NCI-H1092 treated with DMSO at 0.1 percent for 48 hours (cell line): ENCODE data around the gene BAZ1A.
"Not testable (repeated sequence)": the region's sequence is repeated elsewhere in the genome, so short reads cannot be mapped to it uniquely, and the experiment has no call there.

ENCODE experiments used
- DNase-seq: peaks from one replicate; lab custom pipeline; 2025; lab: John Stamatoyannopoulos, UW

BAZ1A gene

DNA sequence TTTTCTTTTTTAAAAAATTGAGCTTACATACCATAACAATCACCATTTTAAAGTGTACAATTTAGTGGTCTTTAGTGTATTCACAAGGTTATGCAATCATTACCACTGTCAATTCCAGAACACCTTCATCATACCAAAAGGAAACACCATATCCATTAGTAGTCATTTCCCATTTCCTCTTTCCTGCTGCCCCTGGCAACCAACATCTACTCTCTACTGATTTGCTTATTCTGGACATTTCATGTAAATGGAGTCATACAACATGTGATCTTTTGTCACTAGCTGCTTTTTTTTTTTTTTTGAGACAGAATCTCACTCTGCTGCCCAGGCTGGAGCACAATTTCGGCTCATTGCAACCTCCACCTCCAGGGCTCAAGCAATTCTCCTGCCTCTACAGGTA is 93.9 kb downstream of the BAZ1A start:
- no peak for DNase-seq

DNA sequence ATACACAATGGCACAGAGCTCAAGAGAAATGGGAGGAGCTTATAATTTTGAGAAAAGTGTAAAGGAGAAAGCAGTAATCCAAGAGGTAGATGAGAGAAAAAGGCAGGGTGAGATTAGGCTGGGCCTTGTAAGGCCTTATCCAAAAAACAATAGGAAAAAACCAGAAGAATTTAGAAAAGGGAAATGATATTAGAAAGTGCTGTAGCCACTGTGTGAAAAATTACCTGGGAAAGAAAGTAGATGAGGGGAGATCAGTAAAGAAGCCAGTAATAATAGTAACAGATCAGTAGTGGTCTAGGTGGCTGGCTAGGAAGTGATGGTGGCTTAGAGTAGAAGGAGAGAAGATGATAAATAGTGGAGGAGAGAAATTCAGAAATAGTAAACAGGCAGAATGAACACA is 94.5 kb downstream of the BAZ1A start:
- DNase-seq: no peak

DNA sequence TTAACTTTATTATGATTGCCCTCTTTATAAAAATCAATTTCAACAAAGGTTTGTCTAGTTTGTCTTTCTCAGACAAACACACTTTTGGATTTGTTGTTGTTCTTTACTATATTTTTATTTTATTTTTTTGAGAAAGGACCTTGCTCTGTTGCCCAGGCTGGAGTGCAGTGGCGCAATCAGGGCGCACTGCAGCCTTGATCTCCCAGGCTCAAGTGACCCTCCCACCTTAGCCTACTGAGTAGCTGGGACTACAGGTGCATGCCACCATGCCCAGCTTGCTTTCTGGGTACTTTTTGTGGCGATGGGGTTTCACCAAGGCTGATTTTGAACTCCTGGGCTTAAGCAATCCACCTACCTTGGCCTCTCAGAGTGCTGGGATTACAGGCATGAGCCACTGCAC is 96.4 kb downstream of the BAZ1A start:
- DNase-seq: no peak

DNA sequence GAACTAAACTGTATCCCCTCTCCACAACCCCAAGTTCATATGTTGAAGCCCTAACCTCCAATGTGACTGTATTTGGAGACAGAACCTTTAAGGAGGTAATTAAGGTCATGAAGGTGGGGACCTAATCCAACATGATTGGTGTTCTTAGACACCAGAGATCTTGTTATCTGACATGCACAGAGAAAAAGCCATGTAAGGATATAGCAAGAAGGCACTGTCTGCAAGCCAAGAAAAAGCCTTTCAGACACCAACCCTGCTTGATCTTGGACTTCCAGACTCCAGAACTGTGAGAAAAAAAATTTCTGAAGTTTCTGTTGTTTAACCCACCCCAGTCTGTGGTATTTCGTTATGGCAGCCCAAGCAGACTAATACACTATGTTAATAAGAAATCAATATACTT is 98.5 kb downstream of the BAZ1A start:
- DNase-seq: no peak

DNA sequence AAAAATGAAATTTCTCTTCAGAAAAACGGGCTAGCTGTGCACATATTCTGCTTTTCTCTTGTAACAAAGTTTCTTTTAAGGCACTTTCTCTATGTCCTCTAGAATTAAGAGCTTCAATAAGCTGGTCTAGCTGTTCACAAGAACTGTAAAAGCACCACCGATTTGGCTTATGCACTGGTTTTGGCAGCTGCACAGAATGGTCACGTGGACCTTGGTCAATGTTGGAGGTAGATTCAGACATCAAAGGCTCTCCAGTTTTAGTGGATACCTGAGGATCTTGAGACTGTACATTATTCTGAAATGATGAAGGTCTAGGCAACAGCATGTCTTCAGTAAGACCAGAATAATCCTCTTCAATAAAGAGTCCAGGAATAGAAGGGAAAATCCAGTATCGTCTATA is 99.2 kb downstream of the BAZ1A start:
- DNase-seq: no peak

DNA sequence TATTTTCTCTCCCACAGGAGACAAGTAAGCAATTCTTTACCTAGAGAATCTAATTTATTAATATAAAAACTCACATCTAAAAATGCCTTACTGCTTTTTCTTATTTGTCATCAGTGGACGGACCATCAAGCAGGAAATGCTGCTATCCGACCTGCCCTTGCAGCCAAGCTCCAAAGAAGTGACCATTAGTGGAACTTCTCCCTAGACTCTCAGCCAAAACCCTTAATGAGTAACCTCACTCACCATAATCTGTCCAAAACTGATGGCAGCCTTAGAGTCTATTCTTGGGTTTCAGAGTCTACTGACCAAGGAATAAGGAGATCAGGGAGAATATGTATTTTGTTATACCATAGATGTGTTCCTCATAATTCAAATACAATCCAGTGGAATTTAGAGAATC is 99.8 kb downstream of the BAZ1A start:
- no peak for DNase-seq

DNA sequence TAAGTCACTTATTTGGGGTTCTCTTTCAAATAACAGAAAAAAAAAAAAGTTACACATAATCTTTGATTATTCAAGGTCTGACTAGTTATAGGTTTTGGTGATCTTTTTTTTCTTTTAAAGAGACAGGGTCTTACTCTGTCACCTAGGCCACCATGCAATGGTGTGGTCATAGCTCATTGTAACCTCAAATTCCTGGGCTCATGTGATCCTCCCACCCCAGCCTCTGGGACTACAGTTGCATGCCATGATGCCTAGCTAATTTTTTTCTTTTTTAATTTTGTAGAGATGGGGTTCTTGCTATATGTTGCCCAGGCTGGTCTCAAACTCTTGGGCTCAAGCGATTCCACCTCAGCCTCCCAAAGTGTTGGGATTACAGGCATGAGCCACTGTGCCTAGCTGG is 104.3 kb downstream of the BAZ1A start:
- DNase-seq: no peak

DNA sequence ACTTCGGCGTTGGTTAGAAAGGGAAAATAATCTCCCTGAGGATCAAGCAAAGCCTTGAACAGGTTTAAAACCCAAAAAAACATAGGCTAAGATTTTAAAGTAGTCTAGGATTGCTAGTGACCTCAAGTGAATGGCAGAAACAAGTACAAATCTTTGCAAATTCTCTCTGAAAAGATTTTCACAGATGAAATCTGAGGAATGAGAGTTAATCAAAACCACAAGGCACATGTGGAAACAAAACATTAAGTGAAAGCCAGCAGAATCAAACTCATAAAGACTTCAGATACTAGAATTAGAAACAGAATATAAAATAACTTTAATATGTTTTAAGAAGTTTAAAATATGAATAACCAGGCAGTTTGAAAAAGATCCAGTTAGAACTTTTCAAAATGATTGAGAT is 108.6 kb downstream of the BAZ1A start:
- DNase-seq: no peak

DNA sequence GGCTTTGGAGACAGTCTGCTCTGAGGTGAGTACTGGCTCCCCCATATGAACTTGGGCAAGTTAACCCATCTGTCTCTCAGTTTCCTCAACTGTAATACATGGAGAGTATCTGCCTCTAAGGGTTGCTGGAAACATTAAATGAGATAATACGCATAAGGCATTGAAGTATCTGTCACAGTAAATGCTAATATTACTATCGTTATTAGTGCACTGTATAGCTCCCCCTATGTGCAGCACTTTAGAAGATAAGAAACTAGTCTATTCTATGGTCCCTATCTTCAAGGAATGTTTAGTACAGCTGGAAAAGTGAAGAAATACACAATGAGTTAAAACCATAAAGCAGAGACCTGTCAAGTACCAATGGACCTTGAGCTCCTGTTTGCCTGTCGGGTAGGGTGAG is 109.1 kb downstream of the BAZ1A start:
- no peak for DNase-seq

DNA sequence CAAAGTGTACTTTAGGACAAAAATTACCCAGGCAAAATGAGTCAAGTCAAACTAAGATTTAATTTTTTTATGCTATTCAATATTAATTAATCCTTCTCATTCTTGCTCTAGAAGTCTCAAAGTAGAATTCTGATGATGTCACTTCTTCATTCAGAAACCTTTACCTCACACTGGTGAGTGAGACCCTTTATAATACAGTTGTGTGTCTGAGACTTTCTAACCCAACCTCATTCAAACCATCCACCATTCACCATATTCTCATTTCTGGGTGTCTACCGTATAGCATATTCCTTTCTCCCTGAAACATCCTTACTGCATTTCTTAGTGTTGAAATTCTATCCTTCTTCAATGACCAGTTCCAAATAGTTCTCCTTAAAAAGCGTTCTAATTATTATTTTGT is 119.9 kb downstream of the BAZ1A start:
- no peak for DNase-seq

DNA sequence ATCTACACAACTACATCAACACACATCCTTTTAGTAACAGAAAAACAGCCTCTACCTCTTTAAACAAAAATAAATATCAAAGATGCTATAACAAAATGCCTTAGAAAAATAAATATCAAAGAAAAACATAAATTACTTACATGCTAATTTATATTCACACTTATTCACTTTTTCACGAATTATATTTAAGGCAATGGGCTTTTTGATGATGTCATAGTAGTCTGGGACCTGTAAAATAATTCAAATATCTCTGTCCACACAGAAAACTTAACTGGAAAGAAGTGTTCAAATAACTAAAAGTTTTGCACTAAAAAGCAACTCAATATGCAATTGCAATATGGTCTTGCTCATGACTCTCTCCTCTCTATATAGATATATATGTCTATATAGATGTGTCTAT is 120.5 kb downstream of the BAZ1A start:
- DNase-seq: no peak

DNA sequence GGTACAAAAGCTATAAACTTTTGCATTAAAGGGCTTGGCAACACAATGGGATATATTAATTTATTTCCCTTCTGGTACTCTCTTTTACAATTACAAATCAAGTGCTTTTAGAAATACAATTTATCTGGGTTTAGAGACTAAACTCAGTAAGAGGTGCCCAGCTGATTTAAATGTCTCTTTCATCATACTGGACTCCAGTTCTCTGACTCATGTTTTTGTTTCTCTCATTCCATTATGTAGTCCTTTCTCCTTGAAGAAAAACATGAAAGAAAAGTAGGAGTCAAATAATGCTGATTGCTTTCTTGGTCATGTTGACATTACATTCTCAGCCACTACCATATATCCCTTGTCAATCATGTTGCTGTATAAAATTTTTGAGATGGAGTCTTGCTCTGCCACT is 124.5 kb downstream of the BAZ1A start:
- no peak for DNase-seq

DNA sequence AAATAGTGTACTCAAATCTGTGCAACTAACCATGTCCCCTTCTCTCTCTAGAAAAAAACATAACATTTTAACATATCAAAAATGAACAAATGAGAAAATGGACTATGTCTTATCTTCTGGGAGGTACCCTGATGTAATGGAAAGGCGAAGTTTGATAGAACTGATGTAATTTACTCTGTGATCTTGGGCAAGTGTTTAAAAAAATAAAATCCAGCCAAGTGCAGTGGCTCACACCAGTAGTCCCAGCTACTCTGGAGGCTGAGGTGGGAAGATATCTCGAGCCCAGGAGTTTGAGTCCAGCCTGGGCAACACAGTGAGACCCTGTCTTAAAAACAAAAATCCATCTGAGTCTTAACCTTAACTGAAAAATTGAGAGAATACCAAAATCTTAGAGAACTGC is 124.9 kb downstream of the BAZ1A start:
- DNase-seq: no peak

DNA sequence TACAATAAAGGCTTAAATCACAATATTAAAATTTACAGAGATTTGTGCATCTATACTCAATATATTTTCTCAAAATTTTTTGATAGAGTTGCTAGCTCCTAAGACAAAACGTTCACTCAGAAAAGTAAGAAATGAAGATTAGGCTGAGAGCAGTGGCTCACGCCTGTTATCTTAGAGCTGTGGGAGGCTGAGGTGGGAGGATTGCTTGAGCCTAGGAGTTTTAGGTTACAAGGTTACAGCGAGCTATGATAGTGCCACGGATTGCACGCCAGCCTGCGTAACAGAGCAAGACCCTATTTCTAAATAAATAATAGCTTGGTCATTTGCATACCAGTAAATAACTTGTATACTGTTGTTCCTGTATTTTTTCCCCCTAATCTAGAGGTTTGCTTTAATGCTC is 125.8 kb downstream of the BAZ1A start:
- no peak for DNase-seq

DNA sequence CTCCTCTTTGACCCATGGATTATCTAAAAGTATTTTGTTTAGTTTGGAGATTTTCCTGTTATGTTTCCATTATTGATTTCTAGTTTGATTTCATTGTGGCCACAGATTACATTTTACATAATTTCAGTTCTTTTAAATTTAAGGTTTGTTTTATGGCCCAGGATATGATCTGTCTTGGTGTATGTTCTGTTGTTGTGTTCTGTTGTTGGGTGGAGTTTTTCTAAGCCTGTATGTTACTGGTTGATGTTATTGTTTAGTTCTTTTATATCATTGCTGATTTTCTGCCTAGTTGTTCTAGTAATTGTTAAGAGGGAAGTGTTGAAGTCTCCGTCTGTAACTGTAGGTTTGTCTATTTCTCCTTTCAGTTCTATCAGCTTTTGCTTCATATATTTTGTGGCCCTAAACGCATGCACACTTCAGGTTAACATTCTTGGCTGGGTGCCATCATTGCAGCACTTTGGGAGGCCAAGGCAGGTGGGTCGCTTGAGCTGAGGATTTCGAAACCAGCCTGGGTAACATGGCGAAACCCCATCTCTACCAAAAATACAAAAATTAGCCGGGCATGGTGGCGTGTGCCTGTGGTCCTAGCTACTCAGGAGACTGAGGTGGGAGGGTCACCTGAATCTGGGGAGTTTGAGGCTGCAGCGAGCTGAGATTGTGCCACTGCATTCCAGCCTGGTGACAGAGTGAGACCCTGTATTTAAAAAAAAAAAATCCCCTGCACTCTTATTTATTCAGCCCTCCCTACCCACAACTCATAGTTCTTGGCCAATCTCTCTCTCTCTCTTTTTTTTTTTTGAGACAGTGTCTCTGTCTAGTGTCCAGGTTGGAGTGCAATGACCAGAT is 132.7 kb downstream of the BAZ1A start:
- no peak for DNase-seq

DNA sequence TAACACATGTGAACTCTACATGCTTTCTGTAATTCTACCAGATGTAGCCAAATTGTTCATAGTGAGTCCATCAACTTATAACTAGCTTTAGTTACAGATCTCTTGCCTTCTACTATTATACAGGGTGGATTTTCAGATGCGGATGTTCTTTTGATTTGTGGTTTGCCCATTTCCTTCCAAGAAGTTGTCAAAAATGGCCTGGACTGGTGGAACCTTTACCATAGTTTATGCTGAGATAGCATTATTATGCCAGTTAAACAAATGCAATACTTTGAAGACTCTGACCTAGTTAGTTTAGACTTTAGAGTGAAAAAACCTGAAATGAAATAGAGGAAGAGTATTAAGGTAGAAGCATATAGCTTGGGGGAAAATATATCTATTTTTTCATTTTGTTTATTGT is 133.3 kb downstream of the BAZ1A start:
- no peak for DNase-seq

DNA sequence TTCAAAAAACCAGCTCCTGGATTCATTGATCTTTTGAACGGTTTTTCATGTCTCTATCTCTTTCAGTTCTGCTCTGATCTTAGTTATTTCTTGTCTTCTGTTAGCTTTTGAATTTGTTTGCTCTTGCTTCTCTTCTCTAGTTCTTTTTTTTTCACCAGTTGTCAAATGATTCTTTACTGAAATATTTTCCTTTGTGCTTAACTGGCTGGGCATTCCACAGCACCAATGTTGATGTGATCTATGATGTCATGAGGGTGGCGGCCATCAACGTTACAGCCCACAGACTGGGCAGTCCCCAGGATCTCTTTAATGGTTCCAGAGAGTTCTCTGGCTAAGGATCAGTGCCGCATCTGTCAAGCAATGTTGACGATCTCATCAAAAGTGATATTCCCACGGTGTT is 135.0 kb downstream of the BAZ1A start:
- DNase-seq: not testable (repeated sequence)

DNA sequence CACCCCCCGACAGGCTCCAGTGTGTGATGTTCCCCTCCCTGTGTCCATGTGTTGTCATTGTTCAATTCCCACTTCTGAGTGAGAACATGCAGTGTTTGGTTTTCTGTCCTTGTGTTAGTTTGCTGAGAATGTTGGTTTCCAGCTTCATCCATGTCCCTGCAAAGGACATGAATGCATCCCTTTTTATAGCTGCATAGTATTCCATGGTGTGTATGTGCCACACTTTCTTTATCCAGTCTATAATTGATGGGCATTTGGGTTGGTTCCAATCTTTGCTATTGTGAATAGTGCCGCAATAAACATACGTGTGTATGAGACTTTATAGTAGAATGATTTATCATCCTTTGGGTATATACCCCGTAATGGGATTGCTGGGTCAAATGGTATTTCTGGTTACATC is 138.1 kb downstream of the BAZ1A start:
- DNase-seq: not testable (repeated sequence)

DNA sequence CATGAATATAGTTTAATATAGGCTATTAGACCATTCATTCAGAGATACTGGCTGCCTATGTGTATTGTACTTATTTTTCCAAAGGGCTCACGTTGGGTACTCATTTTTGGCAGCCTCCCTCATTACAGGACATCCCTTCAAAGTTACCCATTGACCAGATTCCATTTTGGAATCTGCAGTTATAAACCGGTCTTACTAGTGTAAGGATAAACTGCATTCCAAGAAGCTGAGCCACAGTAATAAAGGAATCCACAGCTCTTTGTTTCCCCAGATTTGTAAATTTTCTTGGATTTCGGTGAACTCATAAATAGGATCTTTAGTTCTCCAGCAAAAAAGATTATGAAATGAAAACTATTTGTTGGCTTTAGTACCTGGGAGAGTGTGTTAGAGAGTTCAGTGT is 141.9 kb downstream of the BAZ1A start:
- DNase-seq: no peak

DNA sequence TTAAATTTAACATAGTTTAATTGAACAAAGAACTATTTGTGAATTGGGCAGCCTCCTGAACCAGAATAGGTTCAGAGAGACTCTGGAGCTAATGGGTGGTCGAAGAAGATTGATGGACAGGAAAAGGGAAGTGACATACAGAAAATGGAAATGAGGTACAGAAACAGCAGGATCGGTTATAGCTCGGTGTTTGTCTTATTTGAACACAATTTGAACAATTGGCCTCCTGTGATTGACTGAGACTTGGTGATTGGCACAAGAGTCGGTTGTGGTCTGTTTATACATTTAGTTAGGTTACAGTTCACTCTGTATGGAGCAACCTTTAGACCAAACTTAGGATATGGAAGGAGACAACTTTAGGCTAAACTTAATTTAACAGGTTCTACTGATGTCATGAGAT is 142.4 kb downstream of the BAZ1A start:
- no peak for DNase-seq

DNA sequence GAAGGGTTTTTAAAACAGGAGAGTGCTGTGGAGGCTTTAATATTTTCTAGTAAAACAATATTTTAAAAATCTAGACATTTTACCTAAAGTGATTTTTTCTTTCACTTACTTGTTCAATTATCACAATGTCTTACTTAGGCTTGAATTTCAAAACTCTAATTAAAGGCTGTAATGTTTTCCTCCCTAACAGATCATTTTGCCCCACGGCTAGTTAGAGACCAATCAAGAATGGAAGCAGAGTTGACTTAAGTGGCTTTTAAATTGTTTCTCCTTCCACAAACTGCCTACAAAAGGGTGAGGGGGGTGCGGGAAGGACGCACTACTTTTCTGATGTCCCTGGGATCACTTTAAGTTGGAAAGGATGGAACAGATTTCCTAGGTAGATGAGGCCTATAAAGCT is 151.3 kb downstream of the BAZ1A start:
- no peak for DNase-seq

DNA sequence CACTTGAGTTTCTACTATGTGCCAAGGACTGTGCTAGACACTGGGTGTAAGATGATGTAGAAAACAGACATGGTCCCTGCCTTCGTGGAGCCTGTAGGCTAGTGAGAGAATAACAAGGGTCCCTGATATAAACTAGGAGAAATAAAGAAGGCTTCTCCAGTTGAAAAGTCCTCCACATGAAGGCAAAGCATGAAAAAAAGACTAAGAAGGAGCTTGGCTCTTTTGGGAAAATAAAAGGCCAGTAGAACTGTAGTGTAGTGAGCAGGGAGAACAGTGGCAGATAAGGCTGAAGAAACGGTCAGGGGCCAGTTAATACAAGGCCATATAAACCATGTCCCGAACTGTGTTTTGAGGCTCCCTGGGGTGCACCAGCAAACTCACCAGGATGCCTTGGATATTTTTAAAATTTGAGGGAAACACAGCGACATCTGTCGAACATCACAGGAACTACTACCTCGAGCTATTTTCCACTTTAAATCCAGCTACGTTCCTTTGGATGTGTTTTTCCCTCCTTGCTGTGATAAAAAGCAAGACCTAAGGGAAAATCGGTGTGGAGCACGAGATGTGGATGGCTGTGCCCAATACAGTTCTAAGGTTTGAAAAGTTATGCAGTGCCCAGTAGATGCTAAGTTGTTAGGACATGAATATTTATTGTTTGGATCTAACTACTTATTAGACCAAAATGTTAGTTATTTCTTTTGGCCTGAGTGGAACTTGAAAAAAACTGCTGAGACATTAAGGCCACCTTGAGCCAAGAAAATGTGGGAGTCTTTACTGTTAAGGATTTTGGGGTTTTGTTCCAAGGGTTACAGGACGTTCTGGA is 152.2 kb downstream of the BAZ1A start:
- DNase-seq: peak; percentile 67

DNA sequence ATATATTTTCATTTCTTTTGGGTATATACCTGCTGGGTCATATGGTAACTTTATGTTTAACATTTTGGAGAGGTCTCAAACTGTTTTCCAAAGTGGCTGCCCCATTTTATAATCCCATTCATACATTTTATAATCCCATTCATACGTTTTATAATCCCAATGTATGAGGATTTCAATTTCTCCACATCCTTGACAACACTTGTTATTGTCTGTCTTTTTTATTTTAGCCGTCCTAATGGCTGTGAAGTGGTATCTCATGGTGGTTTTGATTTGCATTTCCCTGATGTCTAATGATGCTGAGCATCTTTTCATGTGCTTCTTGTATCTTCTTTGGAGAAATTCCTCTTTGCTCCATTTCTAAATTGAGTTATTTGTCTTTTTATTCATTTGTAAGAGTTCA is 154.0 kb downstream of the BAZ1A start:
- no peak for DNase-seq
